Rectal smooth muscle tissue (tissue), 1 donor: ENCODE data around the gene GPC5.

ENCODE experiments used
- H3K27ac ChIP-seq: one replicate; pipeline ENCODE4 v1.7.0; 2013; ENCODE audit warnings: low read depth, low read length, inconsistent platforms
- H3K27me3 ChIP-seq: one replicate; pipeline ENCODE4 v1.7.0; 2013; ENCODE audit warnings: low read length; ENCODE audit not compliant: control insufficient read depth, insufficient read depth
- H3K36me3 ChIP-seq: one replicate; pipeline ENCODE4 v1.7.0; 2013; ENCODE audit warnings: low read length; ENCODE audit not compliant: control insufficient read depth, insufficient read depth
- H3K4me1 ChIP-seq: one replicate; pipeline ENCODE4 v1.7.0; 2013; ENCODE audit warnings: low read length; ENCODE audit not compliant: control insufficient read depth, insufficient read depth
- H3K4me3 ChIP-seq: one replicate; pipeline ENCODE4 v1.7.0; 2013; ENCODE audit warnings: low read length
- H3K9ac ChIP-seq: one replicate; pipeline ENCODE4 v1.7.0; 2013; ENCODE audit warnings: low read length

Gene GPC5

GRCh38 chr13:91375116-91375729 lies 23.2 kb upstream of the GPC5 start:
- no peak overlapping the region for H3K27ac ChIP-seq
- no peak overlapping the region for H3K9ac ChIP-seq
- no peaks in the 10 kb centered on the region for H3K4me1 ChIP-seq
- H3K4me3 ChIP-seq, result no peak overlapping the region
- H3K36me3 ChIP-seq, result no peaks in the 10 kb centered on the region
- H3K27me3 ChIP-seq, result no peaks in the 10 kb centered on the region

DNA sequence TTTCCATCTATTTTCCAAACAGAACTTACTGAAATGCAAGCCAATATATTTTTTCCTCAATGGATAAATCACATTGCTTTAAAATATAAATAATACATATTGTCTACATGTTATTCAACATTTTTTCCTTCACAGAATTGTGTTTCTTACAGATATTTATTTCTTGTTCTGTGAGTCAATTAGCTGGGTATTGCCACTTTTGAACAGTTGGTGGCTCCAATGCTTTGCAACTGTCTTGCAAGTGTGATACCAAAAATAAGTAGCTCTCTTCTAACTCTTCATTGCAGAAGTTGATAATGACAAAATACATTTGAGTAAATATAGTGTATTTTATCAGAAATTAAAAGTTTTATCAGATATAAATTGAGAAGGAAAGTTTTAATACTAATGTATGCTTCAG lies 17.1 kb upstream of the GPC5 start:
- Histone ChIP-seq H3K9ac (no peak overlapping the region), H3K27ac (no peak overlapping the region), H3K4me3 (no peak overlapping the region), H3K27me3 (no peaks in the 10 kb centered on the region), H3K36me3 (no peaks in the 10 kb centered on the region), H3K4me1 (no peaks in the 10 kb centered on the region)

GRCh38 chr13:91383836-91384235 lies 14.6 kb upstream of the GPC5 start:
- Histone ChIP-seq H3K27ac (no peak overlapping the region), H3K4me3 (no peak overlapping the region)

DNA sequence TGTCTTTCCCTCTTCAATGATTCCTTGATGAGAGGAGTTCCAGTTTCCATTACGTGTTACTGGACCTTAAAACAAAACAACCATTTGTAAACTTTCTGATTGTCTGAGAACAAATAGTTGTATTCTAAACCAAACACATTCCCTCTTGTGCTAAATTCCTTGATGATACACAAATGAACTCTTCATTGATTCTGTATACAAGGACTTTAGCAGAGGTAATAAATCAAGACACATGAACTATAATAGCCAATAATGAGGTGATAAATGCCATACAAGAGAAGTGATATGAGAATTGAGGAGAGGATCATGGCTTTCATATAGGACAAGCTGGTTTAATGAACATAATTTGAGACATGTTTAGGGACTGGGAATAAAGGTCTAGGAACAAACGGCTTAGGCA lies 13.5 kb upstream of the GPC5 start:
- no peaks in the 10 kb centered on the region for H3K27me3 ChIP-seq
- no peaks in the 10 kb centered on the region for H3K4me1 ChIP-seq
- no peak overlapping the region for H3K27ac ChIP-seq
- no peaks in the 10 kb centered on the region for H3K36me3 ChIP-seq
- no peak overlapping the region for H3K9ac ChIP-seq
- no peak overlapping the region for H3K4me3 ChIP-seq

More at GRCh38 chr13:91383836-91384235, 14.6 kb upstream of the GPC5 start:
- Histone ChIP-seq H3K36me3 (no peaks in the 10 kb centered on the region), H3K4me1 (no peaks in the 10 kb centered on the region), H3K27me3 (no peaks in the 10 kb centered on the region), H3K9ac (no peak overlapping the region)

DNA sequence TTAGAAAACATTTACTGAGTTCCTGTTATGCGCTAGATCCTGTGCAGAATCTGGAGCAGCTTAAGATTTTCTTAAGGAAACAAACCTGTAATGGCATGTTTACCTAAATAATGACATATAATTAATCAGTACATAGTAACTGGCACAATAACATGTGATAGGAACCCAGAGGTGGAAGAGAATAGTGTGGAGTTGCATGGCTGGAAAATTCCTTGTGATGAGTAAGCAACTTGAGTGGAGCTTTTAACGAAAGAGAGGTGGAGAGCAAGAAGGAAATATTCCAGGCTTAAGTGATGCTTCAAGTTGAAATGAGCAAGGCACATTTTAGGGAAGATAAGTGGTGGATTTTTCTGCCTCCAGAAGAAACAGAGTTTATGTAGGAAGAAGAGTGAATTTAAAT lies 9.2 kb upstream of the GPC5 start:
- H3K27ac ChIP-seq, result no peak overlapping the region
- H3K4me3 ChIP-seq, result no peak overlapping the region
- no peak overlapping the region for H3K9ac ChIP-seq
- H3K27me3 ChIP-seq, result no peaks in the 10 kb centered on the region
- H3K36me3 ChIP-seq, result no peaks in the 10 kb centered on the region
- H3K4me1 ChIP-seq, result no peaks in the 10 kb centered on the region

GRCh38 chr13:91397595-91397994 lies 826 bp upstream of the GPC5 start:
- Histone ChIP-seq H3K4me1 (no peaks in the 10 kb centered on the region), H3K27ac (no peak overlapping the region), H3K4me3 (no peak overlapping the region), H3K9ac (no peak overlapping the region), H3K36me3 (no peaks in the 10 kb centered on the region), H3K27me3 (peaks cover 14% of the 10 kb centered on the region)

DNA sequence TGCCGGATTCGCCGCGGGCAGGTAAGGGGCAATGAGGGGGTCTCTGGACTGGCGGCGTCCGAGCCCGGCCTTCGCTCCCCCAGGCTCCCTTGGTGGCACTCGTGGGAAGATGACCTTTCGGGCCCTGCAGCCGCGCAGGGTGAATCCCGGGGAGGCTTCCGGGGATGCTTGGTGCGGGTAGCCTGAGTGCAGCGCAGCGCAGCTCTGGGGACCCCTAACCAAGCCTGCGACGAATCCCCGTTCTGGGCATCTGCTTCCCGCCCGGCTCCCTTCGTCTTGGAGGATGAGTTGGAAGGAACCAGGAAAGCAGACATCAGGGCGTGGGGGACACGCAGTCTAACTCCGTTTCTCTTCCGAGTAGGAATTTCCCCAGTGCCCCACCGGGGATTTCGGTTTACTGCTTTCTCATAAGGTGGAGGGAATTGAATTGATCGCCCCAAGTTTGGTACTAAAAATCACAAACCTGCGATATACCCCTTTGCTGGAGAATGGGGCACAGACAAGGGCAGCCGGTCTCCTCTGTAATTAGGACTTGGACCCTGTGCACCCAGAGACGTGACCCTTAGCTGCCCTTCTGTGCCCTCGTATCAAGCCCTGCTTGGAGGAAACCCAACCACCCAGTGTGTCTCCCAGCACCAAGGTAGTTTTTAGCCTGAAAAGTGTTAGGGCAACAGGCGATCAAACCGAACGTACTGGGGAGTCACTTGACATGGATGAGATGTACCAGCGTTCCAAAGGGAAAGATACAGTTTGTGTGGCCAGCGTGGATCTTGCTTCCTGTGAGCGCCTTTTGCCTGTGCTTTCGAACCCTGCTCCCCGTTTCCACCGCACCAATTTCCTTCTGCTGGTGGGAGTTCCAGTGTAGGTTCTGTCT lies 1.0 kb downstream of the GPC5 start:
- Histone ChIP-seq H3K36me3 (no peaks in the 10 kb centered on the region), H3K4me1 (no peaks in the 10 kb centered on the region), H3K27me3 (peaks cover 14% of the 10 kb centered on the region), H3K27ac (no peak overlapping the region), H3K9ac (no peak overlapping the region), H3K4me3 (peak overlapping the region; percentile 28)

DNA sequence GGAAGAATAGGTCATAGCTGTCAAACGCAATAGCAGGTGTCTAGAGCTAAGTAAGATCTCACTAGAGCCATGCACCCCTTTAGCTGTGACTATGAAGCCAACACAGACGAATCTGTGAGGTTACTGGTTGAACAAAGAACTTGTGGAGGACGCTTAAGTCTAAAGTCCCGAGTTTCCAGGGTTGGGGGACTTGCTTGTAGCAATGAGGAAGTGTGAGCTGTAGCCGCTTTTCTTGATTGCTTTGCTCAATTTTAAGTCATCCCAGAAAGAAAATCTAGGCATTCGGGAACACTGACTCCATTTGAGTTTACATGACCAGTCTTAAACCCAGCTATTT lies 1.6 kb downstream of the GPC5 start:
- Histone ChIP-seq H3K4me3 (no peak overlapping the region), H3K27ac (no peak overlapping the region), H3K9ac (no peak overlapping the region)

GRCh38 chr13:91400671-91401070 lies 2.2 kb downstream of the GPC5 start:
- Histone ChIP-seq H3K4me3 (no peak overlapping the region), H3K36me3 (no peaks in the 10 kb centered on the region), H3K27me3 (peaks cover 14% of the 10 kb centered on the region)

More for the DNA sequence above, 1.6 kb downstream of the GPC5 start:
- peaks cover 14% of the 10 kb centered on the region for H3K27me3 ChIP-seq
- H3K4me1 ChIP-seq, result no peaks in the 10 kb centered on the region
- H3K36me3 ChIP-seq, result no peaks in the 10 kb centered on the region

DNA sequence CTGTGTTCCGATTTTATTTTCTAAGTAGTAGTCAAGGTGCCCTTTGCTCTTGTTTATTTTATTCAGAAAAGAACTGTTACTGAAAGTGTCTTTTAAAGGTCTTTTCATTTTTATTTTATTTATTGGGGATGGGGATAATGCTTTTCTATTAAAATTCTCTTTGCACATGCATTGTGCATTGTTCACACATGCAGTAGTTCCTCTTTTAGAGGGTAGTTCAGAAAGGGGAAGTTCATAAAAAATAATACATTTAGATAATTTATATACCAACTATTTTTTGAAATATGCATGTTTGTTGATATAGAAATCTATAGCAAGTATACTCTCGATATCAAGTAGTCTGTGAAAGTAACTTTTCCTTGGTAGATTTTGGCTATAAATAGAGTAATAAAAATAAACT lies 3.5 kb downstream of the GPC5 start:
- peaks cover 11% of the 10 kb centered on the region for H3K27me3 ChIP-seq
- H3K4me1 ChIP-seq, result no peaks in the 10 kb centered on the region
- H3K36me3 ChIP-seq, result no peaks in the 10 kb centered on the region

More at GRCh38 chr13:91400671-91401070, 2.2 kb downstream of the GPC5 start:
- H3K9ac ChIP-seq, result no peak overlapping the region
- H3K27ac ChIP-seq, result no peak overlapping the region
- no peaks in the 10 kb centered on the region for H3K4me1 ChIP-seq

GRCh38 chr13:91405240-91405639 lies 6.8 kb downstream of the GPC5 start:
- no peak overlapping the region for H3K9ac ChIP-seq
- H3K4me3 ChIP-seq, result no peak overlapping the region
- no peaks in the 10 kb centered on the region for H3K4me1 ChIP-seq
- no peaks in the 10 kb centered on the region for H3K27me3 ChIP-seq
- no peak overlapping the region for H3K27ac ChIP-seq
- H3K36me3 ChIP-seq, result no peaks in the 10 kb centered on the region

More for the DNA sequence above, 3.5 kb downstream of the GPC5 start:
- no peak overlapping the region for H3K4me3 ChIP-seq
- H3K27ac ChIP-seq, result no peak overlapping the region
- no peak overlapping the region for H3K9ac ChIP-seq

DNA sequence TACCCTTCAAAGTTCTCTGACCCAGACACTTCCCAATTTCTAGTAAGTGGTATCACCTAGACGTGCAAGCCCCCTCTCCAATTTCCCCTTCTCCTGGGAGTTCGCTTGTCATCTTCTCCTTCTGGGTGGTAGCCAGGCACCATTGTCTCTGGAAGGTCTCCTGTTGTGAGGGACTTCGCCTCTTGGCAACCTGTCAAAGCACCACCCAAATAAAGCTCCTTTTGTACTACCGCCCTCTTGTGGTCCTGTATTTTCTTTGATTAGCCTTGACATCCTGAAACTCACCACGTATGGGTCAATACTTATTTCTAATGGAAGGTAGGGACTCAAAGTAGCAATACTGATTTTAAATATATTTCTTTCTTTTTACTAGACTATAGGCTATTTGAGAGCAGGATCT lies 8.2 kb downstream of the GPC5 start:
- no peak overlapping the region for H3K9ac ChIP-seq
- no peaks in the 10 kb centered on the region for H3K27me3 ChIP-seq
- H3K4me1 ChIP-seq, result no peaks in the 10 kb centered on the region
- H3K36me3 ChIP-seq, result no peaks in the 10 kb centered on the region
- no peak overlapping the region for H3K27ac ChIP-seq
- H3K4me3 ChIP-seq, result no peak overlapping the region

DNA sequence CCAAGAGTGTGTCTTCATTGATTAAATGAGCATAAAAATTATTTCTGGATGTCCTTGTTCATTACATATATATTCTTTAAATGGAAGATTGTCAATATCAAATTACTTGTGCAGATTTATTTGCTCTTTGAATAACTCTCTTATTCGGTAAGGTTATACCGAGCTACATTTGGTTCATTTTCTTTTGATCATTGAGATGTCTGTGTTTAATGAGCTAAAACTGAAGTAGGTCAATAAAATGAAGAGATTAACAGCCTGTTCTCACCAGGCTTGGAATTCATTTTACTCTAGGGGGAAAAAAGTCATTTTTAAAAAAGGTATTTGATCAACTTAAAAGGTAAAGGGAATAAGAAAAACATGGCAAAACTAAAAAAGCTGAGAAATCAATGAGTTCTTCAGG lies 10.6 kb downstream of the GPC5 start:
- H3K36me3 ChIP-seq, result no peaks in the 10 kb centered on the region
- H3K27me3 ChIP-seq, result no peaks in the 10 kb centered on the region
- H3K4me3 ChIP-seq, result no peak overlapping the region
- H3K27ac ChIP-seq, result no peak overlapping the region
- no peak overlapping the region for H3K9ac ChIP-seq
- no peaks in the 10 kb centered on the region for H3K4me1 ChIP-seq
